Posterior cingulate gyrus (tissue), 11 donors: ENCODE results near the gene KRABD2.
"Not testable (repeated sequence)": the region's sequence is repeated elsewhere in the genome, so short reads cannot be mapped to it uniquely, and the experiment has no call there.

Source experiments
- DNase-seq, 10 donors: peaks; one replicate each; pipeline versions ENCODE4 v3.0.0 to v3.0.0-alpha.2; 2020 to 2021; ENCODE audit warnings: mixed read lengths in 3 of 10
- intact Hi-C: fragments of 100-400 bp; cut with DNase I; formaldehyde crosslinking; loops from one replicate; pipeline ENCODE4 v1.15.1; 2023

The KRABD2 gene

DNA sequence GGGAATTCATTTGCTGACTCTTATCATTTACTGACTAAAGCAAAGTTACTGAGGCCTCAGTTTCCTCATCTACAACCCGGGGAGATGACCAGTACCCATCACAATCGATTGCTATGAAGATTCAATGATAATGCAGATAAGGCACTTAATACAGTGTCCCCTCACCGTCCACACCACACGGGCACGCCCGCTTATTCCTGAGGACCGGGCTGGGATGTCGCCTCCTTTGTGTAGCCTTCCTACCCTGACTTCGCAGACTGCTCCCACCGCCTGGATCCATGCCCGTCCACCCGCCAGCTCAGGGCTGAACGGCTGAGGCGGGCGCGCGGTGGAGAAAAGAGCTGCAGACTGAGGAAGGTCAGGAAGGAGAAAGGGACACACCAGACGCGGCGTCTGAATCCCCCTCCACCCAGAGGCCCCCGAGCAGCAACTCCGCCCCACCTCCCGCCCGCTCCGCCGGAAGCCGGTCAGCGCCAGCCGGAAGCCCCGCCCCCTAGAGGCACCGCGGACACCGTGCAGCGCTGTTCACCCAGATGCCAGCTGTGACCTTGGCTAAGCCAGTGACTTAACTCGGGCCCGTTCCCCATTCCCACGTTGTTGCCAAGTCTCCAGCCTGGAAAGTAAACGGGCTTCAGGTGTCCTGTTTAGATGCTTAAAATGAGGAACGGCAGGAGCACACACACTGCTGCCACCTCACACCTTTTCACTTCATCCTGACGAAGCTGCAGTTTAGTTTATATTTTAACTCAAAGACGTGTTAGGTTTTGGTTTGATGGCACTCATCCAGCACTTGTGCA, at the start of gene KRABD2:
Gene KRABD2 (minus strand): TSS at position 434 of the 797 bp plus-strand sequence.
- peak; percentile 82 to 99 (median 92) for DNase-seq
- intact Hi-C loops: loop anchor here (10.0 kb wide), 1 partner anchor 252 kb away; the partner anchor contains the start of gene HES7

DNA sequence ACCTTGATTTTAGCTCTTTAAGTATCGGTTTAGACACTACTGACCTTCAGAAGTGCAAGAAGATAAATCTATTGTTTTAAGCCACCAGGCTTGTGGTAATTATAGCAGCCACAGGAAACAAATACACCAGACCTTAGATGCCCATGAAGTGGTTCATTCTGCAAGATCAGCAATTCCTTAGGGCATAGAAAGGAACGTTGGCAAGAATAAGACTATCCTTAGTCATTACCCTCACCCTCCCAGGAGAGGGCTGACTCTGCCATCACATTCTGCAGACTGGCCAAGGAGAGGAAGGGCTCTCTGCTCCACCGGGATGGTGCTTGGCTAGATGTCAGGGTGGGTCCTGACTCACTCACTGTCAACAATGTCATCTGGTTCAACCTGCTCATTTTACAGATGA, 45.1 kb upstream of the KRABD2 start:
- intact Hi-C loops: no loop called here
- DNase-seq: no peak

DNA sequence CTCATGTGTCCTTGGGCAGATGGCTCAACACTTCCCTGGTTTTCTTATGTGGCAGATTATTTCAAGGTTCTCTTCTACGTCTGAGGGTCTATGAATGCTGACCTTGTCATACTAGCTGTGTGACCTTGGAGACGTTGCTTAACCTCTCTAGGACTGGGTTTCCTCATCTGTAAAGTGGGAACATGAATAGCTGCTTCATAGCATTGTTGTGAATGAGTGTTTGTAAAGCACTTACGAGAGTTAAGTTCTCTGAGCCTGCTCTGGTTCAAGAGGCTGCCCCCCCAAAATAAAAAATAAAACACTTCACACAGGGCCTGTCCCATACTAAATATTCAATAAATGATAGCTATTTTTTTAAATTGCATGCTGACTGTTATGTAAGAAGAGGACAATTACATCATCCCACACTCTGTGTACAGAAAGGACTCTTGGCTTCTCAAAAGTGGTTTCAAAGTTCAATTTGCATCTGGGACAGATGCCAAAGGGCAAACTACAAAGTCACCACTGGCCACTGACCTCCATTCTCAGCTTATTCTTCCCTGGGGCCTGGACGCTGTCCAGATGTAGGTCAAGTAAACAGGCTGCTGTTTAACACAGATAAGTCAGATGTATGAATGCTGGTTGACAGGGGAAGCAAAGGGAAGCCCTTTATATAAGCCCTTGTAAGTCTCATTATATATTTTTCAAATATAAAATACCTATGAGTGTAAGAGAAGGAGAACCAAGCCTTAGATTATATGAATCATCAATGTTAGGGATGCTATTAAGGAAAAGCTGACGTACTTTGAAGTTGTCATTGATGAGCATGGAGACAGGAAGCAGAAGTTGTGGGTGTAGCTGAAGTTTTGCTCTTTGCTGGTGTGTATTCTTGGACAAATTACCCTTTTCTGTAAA, 43.8 kb upstream of the KRABD2 start:
- intact Hi-C loops: no loop called here
- no peak for DNase-seq

DNA sequence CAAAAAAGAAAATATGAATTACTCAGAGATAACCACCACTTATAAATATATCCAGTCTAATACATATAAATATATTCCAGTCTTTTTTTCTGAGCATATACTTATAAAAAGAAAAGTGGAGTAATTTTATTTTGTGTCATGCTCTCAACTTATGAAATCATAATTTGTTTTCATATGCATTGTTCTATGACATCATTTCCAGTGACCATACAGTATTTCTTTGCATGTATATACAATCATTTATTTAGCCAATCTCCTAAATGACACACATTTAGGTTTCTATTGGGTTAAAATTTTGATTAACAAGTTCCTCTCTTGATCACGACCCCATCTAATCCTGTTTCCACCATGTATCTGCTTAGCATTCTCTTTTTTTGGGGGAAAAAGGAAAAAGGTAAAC, 42.8 kb upstream of the KRABD2 start:
- DNase-seq: no peak
- intact Hi-C loops: loop anchor here (10.0 kb wide), 1 partner anchor 475 kb away; no protein-coding TSS in a partner anchor

DNA sequence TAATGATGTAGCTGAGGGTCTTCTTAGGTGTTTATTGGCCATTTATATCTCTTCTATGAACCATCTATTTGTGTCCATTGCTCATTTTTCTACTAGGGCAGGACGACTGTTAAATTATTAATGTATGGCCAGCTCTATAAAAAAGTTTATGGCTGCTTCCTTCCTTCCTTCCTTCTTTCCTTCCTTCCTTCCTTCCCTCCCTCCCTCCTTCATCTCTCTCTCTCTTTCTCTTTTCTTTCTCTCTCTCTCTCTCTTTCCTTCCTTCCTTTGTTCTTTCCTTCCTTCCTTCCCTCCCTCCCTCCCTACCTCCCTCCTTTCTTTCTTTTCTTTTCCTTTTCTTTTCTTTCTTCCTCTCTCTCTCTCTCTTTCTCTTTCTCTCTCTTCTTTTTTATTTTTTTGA, 42.0 kb upstream of the KRABD2 start:
- intact Hi-C loops: loop anchor here (10.0 kb wide), 1 partner anchor 476 kb away; no protein-coding TSS in a partner anchor

GRCh38 chr17:8417806-8418205, 41.3 kb upstream of the KRABD2 start:
- no peak for DNase-seq
- intact Hi-C loops: loop anchor here (10.0 kb wide), 1 partner anchor 477 kb away; no protein-coding TSS in a partner anchor

More for the DNA sequence above, 42.0 kb upstream of the KRABD2 start:
- no peak for DNase-seq

GRCh38 chr17:8413938-8414337, 37.4 kb upstream of the KRABD2 start:
- DNase-seq: no peak
- intact Hi-C loops: loop anchor here (10.0 kb wide), 1 partner anchor 481 kb away; no protein-coding TSS in a partner anchor

DNA sequence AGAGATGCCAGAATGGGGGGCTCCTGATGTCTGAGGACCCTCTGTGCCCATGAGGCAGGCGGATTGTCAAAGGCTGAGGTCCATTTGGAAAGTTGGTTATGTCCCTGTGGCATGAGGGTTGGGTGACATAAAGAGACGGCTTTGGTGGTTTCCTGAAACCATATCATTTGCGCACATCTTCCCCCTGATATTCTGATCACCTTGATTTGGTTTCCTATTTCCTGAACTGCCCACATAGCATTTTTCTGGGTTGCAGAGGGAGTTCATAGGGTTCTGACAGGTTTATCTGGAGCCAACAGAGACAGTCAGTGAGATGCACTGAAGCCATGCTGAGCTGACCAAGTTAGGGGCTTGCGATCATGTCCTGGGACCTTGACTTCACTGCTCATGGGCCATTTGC, 36.8 kb upstream of the KRABD2 start:
- DNase-seq: no peak
- intact Hi-C loops: loop anchor here (10.0 kb wide), 1 partner anchor 481 kb away; no protein-coding TSS in a partner anchor

DNA sequence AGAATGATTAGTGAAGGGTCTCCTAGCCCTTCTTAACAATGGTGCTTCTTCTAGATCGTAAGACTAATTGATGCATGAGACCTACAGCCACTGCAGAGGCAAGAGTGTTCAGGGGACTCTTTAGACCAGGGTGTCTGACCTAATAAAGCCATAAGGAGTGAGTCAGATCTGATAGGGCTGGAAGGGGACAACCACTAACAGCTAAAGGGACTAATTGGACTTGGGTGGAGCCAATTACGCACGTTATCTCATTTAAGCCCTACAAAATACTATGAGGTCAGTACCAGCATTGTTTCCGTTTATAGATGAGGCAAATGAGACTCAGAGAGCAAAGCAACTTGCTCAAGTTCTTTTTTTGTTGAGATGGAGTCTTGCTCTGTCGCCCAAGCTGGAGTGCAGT, 35.6 kb upstream of the KRABD2 start:
- intact Hi-C loops: loop anchor here (10.0 kb wide), 1 partner anchor 483 kb away; no protein-coding TSS in a partner anchor
- DNase-seq: no peak

- DNase-seq: no peak
- intact Hi-C loops: loop anchor here (1.0 to 10.0 kb wide), 3 partner anchors 70 to 484 kb away; no protein-coding TSS in a partner anchor
These were observed 34.4 kb upstream of the KRABD2 start for GRCh38 chr17:8410883-8411238.

DNA sequence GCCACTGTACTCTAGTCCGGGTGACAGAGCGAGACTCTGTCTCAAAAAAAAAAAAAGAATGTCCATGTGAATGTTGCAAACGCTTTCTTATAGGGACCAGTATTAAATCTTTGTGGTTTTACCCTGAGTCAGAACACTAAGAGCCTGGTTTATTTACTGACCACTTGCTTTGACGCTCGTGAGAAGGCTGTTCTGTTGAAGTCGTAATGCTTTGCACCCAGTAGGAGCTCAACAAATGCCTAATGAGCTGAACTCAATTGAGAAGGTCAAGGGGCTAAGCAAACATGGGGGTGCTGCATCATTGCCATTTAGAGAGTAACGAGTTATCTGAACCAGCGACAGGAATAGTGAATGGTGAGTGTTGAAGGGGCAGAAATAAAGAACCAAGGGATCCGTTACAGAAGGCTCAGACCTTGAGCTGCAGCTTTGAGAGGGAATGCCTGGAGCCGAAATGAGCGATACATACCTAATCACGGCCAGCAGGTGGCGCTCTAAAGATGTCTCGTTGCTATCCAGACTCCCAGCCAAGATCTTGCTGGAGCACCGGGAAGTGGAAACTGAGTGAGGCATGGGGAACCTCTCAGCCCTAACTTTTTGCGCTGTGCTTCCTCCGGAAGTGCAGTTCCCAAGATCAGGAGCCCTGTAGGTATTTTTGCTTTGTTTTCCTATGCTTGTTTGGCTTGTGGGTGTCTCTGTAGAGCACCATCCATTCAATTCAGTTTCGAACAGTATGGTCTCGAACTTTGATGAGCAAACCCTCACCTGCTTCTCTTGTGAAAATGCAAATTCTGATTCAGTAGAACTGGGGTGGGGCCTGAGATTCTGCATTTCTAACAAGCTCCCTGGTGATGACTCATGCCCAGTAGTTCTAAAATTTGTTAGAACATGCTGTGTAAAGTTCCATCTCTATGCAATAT, 33.7 kb upstream of the KRABD2 start:
- peak; percentile 73 to 98 (median 92) for DNase-seq
- intact Hi-C loops: loop anchor here (1.0 to 10.0 kb wide), 3 partner anchors 71 to 485 kb away; no protein-coding TSS in a partner anchor

DNA sequence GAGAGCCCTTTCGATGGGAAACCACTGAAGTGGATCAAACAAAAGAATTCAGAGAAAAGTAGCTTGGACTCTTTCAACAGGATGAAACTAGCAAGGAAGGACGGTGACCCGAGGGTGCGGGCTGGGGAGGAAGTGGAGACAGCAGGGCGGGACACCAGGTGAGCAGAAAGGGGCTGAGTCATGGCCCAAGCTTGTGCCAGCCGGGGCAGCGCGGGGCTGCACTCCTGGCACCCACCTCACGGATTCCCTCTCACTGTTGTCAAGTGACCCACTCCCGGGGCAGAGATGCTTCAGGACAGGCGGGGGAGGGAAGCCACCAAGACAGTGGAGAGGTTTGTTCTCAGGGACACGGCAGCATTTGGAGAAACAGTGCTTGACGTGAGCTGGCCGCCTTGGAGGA, 31.9 kb upstream of the KRABD2 start:
- intact Hi-C loops: no loop called here
- no peak for DNase-seq

DNA sequence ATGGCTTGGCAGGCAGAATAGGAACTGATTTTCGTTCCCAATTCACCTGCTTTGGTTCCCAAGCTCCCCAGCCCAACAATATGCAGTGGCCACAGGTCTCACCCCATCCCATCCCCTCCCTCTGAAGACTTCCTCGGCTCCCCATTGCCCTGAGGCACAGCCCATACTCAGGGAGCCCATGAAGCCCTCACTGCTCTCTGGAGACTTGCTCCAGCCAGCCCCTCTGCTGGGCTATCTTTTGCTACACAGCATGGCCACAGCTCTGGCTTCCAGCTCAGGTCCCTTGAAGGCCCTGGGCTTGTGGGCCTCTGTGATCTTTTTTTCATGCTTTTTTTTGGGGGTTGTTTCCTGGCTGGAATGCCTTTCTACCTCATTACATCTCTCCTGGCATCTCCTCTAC, 29.7 kb upstream of the KRABD2 start:
- no peak for DNase-seq
- intact Hi-C loops: no loop called here

DNA sequence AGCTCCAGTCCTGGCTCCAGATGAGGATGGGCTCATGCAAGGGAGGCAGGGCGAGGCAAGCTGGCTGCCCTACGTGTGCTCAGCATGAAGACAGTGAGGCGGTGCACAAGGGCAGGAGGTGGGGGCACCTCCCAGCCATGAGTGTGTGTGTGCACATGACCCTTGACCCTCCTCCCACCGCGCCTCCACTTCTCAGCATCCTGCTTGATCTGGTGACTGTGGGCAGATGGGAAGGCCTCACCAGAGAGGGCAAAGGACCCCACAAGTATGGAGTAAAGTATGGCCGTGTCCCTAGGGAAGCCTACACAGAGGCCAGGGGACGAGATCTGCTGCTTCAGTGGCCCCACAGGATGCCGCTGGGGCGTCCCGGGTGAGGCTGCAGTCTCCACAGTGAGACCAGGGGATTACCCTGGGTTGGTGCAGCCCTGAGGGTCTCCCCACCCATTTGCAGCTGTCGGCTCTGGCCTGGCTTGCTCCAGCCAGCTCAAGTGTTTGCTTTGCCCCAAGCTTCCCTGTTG, 29.1 kb upstream of the KRABD2 start:
- no peak for DNase-seq
- intact Hi-C loops: no loop called here

DNA sequence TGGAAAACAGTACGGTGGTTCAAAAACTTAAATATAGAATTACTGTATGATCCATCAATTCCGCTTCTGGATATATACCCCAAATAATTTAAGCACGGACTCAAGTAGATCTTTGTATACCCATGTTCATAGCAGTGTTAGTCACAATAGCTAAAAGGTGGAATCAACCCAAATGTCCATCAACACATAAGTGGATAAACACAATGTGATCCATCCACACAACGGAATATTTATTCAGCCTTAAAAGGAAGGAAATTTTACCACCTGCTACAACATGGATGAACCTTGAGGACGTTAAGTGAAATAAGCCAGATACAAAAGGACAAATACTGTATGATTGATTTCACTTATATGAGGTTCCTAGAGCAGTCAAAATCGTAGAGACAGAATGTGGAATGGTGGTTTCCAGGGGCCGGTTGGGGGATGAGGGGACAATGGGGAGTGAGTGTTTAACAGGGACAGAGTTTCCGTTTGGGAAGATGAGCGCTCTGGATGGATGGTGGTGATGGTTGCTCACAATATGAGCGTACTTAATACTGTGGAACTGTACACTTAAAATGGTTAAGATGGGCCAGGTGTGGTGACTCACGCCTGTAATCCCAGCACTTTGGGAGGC, 26.5 kb upstream of the KRABD2 start:
- DNase-seq: no peak
- intact Hi-C loops: no loop called here

GRCh38 chr17:8401107-8401506, 24.6 kb upstream of the KRABD2 start:
- intact Hi-C loops: no loop called here
- no peak for DNase-seq

DNA sequence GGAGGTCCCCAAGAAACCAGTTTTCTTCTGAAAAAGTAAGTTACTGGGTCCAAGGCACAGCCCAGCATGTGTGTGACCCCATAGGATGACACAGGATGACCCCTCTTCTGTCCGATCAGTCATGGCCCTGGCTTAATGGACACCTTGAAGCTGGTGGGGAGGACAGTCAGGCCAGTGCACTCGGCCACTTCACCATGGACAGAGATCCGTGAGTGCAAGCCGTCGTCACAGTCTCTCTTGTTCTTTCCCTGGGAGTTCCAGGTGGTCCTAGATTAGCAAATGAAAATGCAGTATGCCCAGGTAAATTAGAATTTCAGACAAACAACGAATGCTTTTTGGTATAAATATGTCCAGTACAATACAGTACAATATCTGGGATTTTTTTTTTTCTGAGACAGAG, 22.5 kb upstream of the KRABD2 start:
- intact Hi-C loops: no loop called here
- DNase-seq: no peak

DNA sequence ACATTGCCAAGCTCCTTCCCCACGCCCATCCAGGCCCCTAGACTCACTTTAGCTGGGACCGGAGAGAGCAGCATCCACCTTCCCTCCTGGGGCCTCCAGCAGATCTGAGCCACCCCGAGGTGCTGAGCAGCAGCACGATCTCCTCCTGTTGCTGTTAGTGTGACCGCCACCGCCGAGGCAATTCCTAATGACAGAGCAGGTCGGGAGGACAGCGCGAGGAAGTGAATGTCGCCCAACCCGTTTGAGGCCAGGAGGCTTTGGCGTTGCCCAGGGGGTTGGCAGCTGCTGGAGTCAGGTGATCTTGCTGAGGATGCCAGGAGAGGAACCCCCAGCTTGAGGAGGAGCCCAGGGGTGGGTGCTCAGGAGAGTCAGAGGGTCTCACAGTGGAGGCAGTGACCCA, 21.1 kb upstream of the KRABD2 start, which contains the start of gene RNF222:
Gene RNF222 (minus strand): TSS at position 192 of the 400 bp plus-strand sequence. CDS start 4,366 bp downstream, outside the sequence.
- intact Hi-C loops: no loop called here
- DNase-seq: no peak

DNA sequence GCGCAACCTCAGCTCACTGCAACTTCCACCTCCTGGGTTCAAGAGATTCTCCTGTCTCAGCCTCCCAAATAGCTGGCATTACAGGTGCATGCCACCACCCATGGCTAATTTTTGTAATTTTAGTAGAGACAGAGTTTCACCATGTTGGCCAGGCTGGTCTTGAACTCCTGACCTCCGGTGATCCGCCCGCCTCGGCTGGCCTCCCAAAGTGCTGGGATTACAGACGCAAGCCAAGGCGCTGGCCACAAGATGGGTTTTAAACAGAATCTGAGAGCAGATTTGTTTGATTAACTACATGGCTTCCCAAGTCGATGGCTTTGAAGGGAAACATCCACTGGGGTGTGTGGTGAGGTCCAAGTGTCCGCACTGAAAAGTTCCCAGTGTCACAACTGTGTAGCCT, 18.0 kb upstream of the KRABD2 start:
- intact Hi-C loops, DNase-seq: not testable (repeated sequence)
